GM12801 (cell line): ENCODE data around the gene HLA-G.

ENCODE experiments used
- CTCF ChIP-seq: IDR thresholded peaks from one replicate; pipeline ENCODE4 v1.5.1; 2011; ENCODE audit warnings: control low read depth; ENCODE audit not compliant: insufficient read length; ENCODE audit errors: extremely low read depth

The HLA-G gene

GRCh38 chr6:29853245-29853644, 25.6 kb downstream of the HLA-G start:
- no peak for TF ChIP-seq CTCF

GRCh38 chr6:29858006-29858405, 30.4 kb downstream of the HLA-G start:
- no peak for TF ChIP-seq CTCF

GRCh38 chr6:29861521-29862255, 34.1 kb downstream of the HLA-G start:
- no peak for TF ChIP-seq CTCF

GRCh38 chr6:29864037-29864810, 36.6 kb downstream of the HLA-G start:
- no peak for TF ChIP-seq CTCF

GRCh38 chr6:29865631-29866030, 38.0 kb downstream of the HLA-G start:
- no peak for TF ChIP-seq CTCF

- no peak for TF ChIP-seq CTCF
These were observed 42.5 kb downstream of the HLA-G start for GRCh38 chr6:29870104-29870503.

GRCh38 chr6:29872791-29873190, 45.2 kb downstream of the HLA-G start:
- TF ChIP-seq CTCF = no peak
